Stimulated activated CD4-positive, alpha-beta T cell treated with anti-CD3 and anti-CD28 coated beads, Interleukin-4, amount 100 ng/mL, for 24 hours (primary cell): ENCODE data around the gene SMOC1.
A peak's percentile ranks its signal among the peaks of the same experiment; 100 is the strongest.

Source experiments
- DNase-seq: peaks from one replicate; pipeline ENCODE4 v3.0.0-alpha.2; 2020

SMOC1 gene

GRCh38 chr14:69987406-69988121 lies 108.3 kb downstream of the SMOC1 start:
- DNase-seq = no peak

- no peak for DNase-seq
Observed at GRCh38 chr14:69988979-69989378, 109.8 kb downstream of the SMOC1 start.

- no peak for DNase-seq
Observed at GRCh38 chr14:69989622-69990021, 110.4 kb downstream of the SMOC1 start.

GRCh38 chr14:69990323-69990722 lies 111.1 kb downstream of the SMOC1 start:
- no peak for DNase-seq

GRCh38 chr14:69991422-69991821 lies 112.2 kb downstream of the SMOC1 start:
- no peak for DNase-seq

GRCh38 chr14:69992564-69992963 lies 113.3 kb downstream of the SMOC1 start:
- no peak for DNase-seq

GRCh38 chr14:69993326-69993725 lies 114.1 kb downstream of the SMOC1 start:
- DNase-seq = no peak

GRCh38 chr14:69994002-69994401 lies 114.8 kb downstream of the SMOC1 start:
- no peak for DNase-seq

- no peak for DNase-seq
Observed at GRCh38 chr14:69996216-69996615, 117.0 kb downstream of the SMOC1 start.

GRCh38 chr14:69997849-69998248 lies 118.6 kb downstream of the SMOC1 start:
- no peak for DNase-seq

- DNase-seq = no peak
Observed at GRCh38 chr14:69999261-69999674, 120.1 kb downstream of the SMOC1 start.

- no peak for DNase-seq
Observed at GRCh38 chr14:70000601-70001000, 121.4 kb downstream of the SMOC1 start.

- no peak for DNase-seq
Observed at GRCh38 chr14:70002589-70003346, 123.6 kb downstream of the SMOC1 start.

GRCh38 chr14:70004791-70005190 lies 125.6 kb downstream of the SMOC1 start:
- DNase-seq = no peak

GRCh38 chr14:70005281-70005805 lies 126.1 kb downstream of the SMOC1 start:
- DNase-seq = no peak

- DNase-seq = no peak
Observed at GRCh38 chr14:70006699-70007098, 127.5 kb downstream of the SMOC1 start.

GRCh38 chr14:70008284-70009262 lies 129.4 kb downstream of the SMOC1 start:
- DNase-seq = no peak

- DNase-seq = no peak
Observed at GRCh38 chr14:70009961-70010360, 130.7 kb downstream of the SMOC1 start.

- DNase-seq = no peak
Observed at GRCh38 chr14:70011098-70011497, 131.9 kb downstream of the SMOC1 start.

- no peak for DNase-seq
Observed at GRCh38 chr14:70011708-70012107, 132.5 kb downstream of the SMOC1 start.

- DNase-seq = peak; percentile 20
Observed at GRCh38 chr14:70013271-70013873, 134.2 kb downstream of the SMOC1 start.

- no peak for DNase-seq
Observed at GRCh38 chr14:70014406-70015095, 135.3 kb downstream of the SMOC1 start.
